ENCODE results near the gene GMPPA. TPM values are rescaled to one million over a fixed set of nuclear protein-coding genes. Genes with fewer than 3 reads are reported as not detected.

The GMPPA gene
- total and polyA plus RNA-seq, 7 donors = 14.4 to 33.8 (median 20.0) TPM

DNA sequence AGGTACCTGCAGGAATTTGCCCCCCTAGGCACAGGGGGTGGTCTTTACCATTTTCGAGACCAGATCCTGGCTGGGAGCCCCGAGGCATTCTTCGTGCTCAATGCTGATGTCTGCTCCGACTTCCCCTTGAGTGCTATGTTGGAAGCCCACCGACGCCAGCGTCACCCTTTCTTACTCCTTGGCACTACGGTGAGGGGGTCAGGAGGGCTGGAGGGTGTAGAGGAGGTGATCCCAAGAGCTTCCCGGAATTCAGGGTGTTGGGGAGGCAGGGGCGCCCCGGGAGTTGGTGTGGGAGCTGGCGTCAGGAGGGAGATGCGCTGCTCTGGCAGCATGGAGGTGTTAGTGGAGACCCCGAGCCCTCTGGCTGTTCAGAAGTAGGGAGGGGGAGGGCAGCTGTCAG lies 3.2 kb downstream of the GMPPA start:
- H3K36me3 ChIP-seq (ENCODE audit: insufficient read depth in 1 of 2, low read depth in 1 of 2) = peaks cover 0 to 48% of the 10 kb centered on the region in 2 donors
- H3K4me1 ChIP-seq = peaks cover 24% of the 10 kb centered on the region
- DNase-seq (no peak), ATAC-seq (no peak)
- 88 to 94% (median 91%) methylated on average over 14 of the region's 14 CpGs for WGBS, 3 donors
- intact Hi-C loops (cut with DNase I) = no loop called here
- no peak overlapping the region for H3K4me3 ChIP-seq
- H3K9me3 ChIP-seq = no peaks in the 10 kb centered on the region
- no peak overlapping the region for H3K27ac ChIP-seq
- TF ChIP-seq, protein P1, sequence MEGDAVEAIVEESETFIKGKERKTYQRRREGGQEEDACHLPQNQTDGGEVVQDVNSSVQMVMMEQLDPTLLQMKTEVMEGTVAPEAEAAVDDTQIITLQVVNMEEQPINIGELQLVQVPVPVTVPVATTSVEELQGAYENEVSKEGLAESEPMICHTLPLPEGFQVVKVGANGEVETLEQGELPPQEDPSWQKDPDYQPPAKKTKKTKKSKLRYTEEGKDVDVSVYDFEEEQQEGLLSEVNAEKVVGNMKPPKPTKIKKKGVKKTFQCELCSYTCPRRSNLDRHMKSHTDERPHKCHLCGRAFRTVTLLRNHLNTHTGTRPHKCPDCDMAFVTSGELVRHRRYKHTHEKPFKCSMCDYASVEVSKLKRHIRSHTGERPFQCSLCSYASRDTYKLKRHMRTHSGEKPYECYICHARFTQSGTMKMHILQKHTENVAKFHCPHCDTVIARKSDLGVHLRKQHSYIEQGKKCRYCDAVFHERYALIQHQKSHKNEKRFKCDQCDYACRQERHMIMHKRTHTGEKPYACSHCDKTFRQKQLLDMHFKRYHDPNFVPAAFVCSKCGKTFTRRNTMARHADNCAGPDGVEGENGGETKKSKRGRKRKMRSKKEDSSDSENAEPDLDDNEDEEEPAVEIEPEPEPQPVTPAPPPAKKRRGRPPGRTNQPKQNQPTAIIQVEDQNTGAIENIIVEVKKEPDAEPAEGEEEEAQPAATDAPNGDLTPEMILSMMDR (IDR thresholded peaks at IDR 0.05) = no peak
- no peaks in the 10 kb centered on the region for H3K27me3 ChIP-seq (ENCODE audit: insufficient read depth in 3 of 3, low read length in 2 of 3)

DNA sequence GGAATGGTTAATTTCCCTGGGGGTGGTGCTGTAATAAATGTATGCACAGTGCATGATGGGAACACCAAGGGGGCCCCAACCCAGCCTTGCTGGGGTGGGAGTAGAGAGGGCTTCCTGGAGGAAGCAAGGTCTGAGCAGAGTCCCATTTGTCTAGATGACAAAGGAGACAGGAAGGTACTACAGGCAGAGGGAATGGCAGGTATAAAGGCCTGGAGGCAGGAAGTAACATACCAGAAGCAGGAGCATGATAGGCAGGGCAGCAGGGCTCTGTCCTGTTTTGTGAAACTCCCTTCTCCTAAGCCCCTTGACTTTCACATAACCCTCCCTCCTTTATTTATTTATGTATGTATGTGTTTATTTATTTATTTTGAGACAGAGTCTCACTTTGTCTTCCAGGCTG lies 3.9 kb downstream of the GMPPA start:
- no peak for DNase-seq
- H3K27ac ChIP-seq = no peak overlapping the region
- H3K9me3 ChIP-seq = no peaks in the 10 kb centered on the region
- no peak overlapping the region for H3K4me3 ChIP-seq
- peaks cover 0 to 48% of the 10 kb centered on the region in 2 donors for H3K36me3 ChIP-seq (ENCODE audit: insufficient read depth in 1 of 2, low read depth in 1 of 2)
- ATAC-seq = no peak
- TF ChIP-seq, protein P1 (IDR thresholded peaks at IDR 0.05) = no peak
- intact Hi-C loops (cut with DNase I) = no loop called here
- peaks cover 16% of the 10 kb centered on the region for H3K4me1 ChIP-seq
- no peaks in the 10 kb centered on the region for H3K27me3 ChIP-seq (ENCODE audit: insufficient read depth in 3 of 3, low read length in 2 of 3)

DNA sequence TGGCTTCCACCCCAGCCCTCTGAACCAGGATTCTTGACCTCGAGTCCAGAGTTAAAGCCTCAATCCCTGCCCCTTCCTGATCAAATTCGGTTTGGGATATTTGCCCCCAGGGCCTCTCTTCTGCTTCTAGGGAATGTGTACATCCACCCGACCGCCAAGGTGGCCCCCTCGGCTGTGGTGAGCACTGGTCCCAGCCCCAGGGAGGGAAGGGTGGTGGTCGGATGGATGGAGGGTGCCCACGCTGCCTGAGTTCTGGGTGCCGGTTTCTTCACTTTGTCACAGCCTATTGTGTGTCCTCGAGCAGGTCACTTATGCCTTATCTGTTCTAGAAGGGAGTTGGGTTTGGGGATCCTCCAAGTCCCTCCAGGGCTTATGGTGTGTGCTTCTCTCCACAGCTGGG lies 6.9 kb downstream of the GMPPA start:
- DNase-seq (no peak), ATAC-seq (no peak)
- H3K4me1 ChIP-seq = no peaks in the 10 kb centered on the region
- peaks cover 0 to 7% (median 6%) of the 10 kb centered on the region in 3 donors for H3K27me3 ChIP-seq (ENCODE audit: insufficient read depth in 3 of 3, low read length in 2 of 3)
- H3K36me3 ChIP-seq (ENCODE audit: insufficient read depth in 1 of 2, low read depth in 1 of 2) = peaks cover 0 to 48% of the 10 kb centered on the region in 2 donors
- H3K27ac ChIP-seq = no peak overlapping the region
- 92 to 93% (median 92%) methylated on average over 9 of the region's 9 CpGs for WGBS, 3 donors
- TF ChIP-seq, protein P1 (IDR thresholded peaks at IDR 0.05) = no peak
- intact Hi-C loops (cut with DNase I) = no loop called here
- H3K9me3 ChIP-seq = no peaks in the 10 kb centered on the region
- H3K4me3 ChIP-seq = no peak overlapping the region

DNA sequence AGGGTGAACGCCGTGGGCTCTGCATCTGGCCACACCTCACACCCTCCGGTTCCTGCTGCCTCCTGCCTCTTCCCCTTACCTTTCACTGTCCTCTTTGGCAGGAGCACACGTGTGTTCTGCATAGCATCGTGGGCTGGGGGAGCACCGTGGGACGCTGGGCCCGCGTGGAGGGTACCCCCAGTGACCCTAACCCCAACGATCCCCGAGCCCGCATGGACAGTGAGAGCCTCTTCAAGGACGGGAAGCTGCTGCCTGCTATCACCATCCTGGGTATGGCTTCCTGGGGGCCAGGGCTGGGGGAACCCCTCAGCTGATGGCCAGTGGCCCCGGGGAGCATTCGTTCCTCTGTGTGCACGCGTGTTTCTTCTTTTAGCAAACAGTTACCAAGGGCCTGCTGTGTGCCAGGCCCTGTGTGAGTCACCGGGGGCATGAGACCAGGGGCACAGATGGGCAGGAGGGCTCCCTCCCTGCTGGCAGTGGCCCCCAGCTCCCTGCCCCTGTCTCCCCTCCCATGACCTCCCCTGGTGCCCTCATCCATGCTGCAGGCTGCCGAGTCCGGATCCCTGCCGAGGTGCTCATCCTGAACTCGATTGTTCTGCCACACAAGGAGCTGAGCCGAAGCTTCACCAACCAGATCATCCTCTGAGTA lies 7.6 kb downstream of the GMPPA start:
- ATAC-seq (no peak), DNase-seq (no peak)
- peaks cover 0 to 47% of the 10 kb centered on the region in 2 donors for H3K36me3 ChIP-seq (ENCODE audit: insufficient read depth in 1 of 2, low read depth in 1 of 2)
- H3K9me3 ChIP-seq = no peaks in the 10 kb centered on the region
- H3K27ac ChIP-seq = no peak overlapping the region
- no peak overlapping the region for H3K4me3 ChIP-seq
- TF ChIP-seq, protein P1 (IDR thresholded peaks at IDR 0.05) = no peak
- intact Hi-C loops (cut with DNase I) = no loop called here
- 65 to 72% (median 72%) methylated on average over 22 to 23 of the region's 23 CpGs for WGBS, 3 donors
- H3K27me3 ChIP-seq (ENCODE audit: insufficient read depth in 3 of 3, low read length in 2 of 3) = peaks cover 0 to 13% (median 6%) of the 10 kb centered on the region in 3 donors
- H3K4me1 ChIP-seq = no peaks in the 10 kb centered on the region

All from psoas muscle (tissue), 8 donors.